Left ventricle myocardium inferior (tissue), 1 donor: ENCODE measurements around the gene BBIP1. TPM values are rescaled to one million over a fixed set of nuclear protein-coding genes. Genes with fewer than 3 reads are reported as not detected.

ENCODE experiments used
- DNase-seq: peaks from one replicate; pipeline ENCODE4 v3.0.0-alpha.2; 2020
- H3K27ac ChIP-seq: fragments of 200-600 bp; replicated peaks from 2 replicates; pipeline ENCODE4 v1.8.0; 2021
- H3K27me3 ChIP-seq: fragments of 200-600 bp; 2 replicates; pipeline ENCODE4 v1.8.0; 2021; ENCODE audit warnings: low read depth
- H3K36me3 ChIP-seq: fragments of 200-600 bp; 2 replicates; pipeline ENCODE4 v1.8.0; 2021
- H3K4me1 ChIP-seq: fragments of 200-600 bp; 2 replicates; pipeline ENCODE4 v1.8.0; 2021
- H3K4me3 ChIP-seq: fragments of 200-600 bp; 2 replicates; pipeline ENCODE4 v1.8.0; 2021; ENCODE audit warnings: mild to moderate bottlenecking, moderate library complexity
- H3K9me3 ChIP-seq: fragments of 200-600 bp; replicated peaks from 2 replicates; pipeline ENCODE4 v1.8.0; 2021
- intact Hi-C: fragments of 100-400 bp; cut with micrococcal nuclease; formaldehyde crosslinking; loops from one replicate; pipeline ENCODE4 v1.11.0; 2022
- total RNA-seq: library from RNA; stranded (reverse); fragmentation: NEBNext Ultra II Directional; extraction: Animal tissue kit (Norgen Biotek cat#: 25700); gene quantifications from one replicate; pipeline ENCODE4 v1.2.1, GENCODE V29; 2021
- TF ChIP-seq, protein P1 (sequence below): fragments of 200-600 bp; IDR thresholded peaks from 2 replicates; pipeline ENCODE4 v1.8.0; 2021; ENCODE audit warnings: antibody characterized with exemption, mild to moderate bottlenecking, borderline replicate concordance
- donor health status: DM: no; HTN: yes; CAD: no; lungs with severe emphysema.

The BBIP1 gene
- total RNA-seq, 1 donor from 2014 or later: 25.1 TPM

GRCh38 chr10:110872984-110873923, 45.7 kb downstream of the BBIP1 start:
- Histone ChIP-seq H3K27me3 (no peaks in the 10 kb centered on the region), H3K27ac (peak overlapping the region; percentile 98), H3K4me3 (peak overlapping the region; percentile 98), H3K9me3 (no peaks in the 10 kb centered on the region), H3K4me1 (peaks cover 68% of the 10 kb centered on the region), H3K36me3 (peaks cover 17% of the 10 kb centered on the region)
- intact Hi-C loops: no loop called here
- TF ChIP-seq, protein P1, sequence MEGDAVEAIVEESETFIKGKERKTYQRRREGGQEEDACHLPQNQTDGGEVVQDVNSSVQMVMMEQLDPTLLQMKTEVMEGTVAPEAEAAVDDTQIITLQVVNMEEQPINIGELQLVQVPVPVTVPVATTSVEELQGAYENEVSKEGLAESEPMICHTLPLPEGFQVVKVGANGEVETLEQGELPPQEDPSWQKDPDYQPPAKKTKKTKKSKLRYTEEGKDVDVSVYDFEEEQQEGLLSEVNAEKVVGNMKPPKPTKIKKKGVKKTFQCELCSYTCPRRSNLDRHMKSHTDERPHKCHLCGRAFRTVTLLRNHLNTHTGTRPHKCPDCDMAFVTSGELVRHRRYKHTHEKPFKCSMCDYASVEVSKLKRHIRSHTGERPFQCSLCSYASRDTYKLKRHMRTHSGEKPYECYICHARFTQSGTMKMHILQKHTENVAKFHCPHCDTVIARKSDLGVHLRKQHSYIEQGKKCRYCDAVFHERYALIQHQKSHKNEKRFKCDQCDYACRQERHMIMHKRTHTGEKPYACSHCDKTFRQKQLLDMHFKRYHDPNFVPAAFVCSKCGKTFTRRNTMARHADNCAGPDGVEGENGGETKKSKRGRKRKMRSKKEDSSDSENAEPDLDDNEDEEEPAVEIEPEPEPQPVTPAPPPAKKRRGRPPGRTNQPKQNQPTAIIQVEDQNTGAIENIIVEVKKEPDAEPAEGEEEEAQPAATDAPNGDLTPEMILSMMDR: no peak
- DNase-seq: no peak

GRCh38 chr10:110872145-110872983, 46.6 kb downstream of the BBIP1 start:
- Histone ChIP-seq H3K27ac (peak overlapping the region; percentile 98), H3K36me3 (peaks cover 16% of the 10 kb centered on the region), H3K4me3 (peak overlapping the region; percentile 98), H3K9me3 (no peaks in the 10 kb centered on the region), H3K4me1 (peaks cover 64% of the 10 kb centered on the region), H3K27me3 (no peaks in the 10 kb centered on the region)
- intact Hi-C loops: no loop called here
- peak; percentile 72 for DNase-seq
- TF ChIP-seq, protein P1: peak; percentile 30

DNA sequence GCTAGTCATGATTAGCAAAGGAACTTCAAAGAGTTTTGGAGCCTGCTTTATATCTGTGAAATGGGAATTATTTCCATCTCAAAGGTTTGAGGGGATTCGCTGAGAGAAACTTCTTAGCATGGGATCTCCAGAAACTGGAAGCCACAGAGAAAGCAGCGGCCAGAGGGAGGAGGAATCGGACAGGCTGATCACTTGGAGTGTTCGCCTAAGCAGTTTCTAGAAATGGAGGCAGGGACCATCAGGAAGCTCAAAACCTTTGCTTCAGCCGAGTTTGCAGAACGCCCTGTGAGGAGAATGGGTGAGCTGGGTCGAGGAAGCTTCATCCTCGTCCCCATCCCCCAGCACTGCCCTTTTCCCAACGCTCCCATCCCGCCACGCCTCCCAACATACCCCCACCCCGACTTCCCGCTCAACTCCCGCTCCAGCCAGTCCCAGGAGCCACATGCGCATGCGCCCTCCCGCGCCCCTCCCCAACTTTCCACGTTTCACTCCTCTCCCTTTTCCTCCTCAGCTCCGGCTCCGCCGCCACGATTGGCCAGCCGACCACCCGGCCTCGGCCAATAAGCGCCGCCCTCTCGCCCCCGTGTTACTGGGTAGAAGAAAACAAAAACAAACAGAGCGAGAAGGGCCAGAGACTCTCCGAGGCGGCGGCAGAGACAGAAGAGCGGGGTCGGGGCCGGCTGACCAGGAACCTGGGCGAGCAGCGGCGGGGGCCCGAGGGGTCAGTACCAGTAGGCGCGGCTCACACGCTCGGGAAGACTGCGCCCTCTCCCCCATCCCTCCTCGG, 47.5 kb downstream of the BBIP1 start, which contains the start of gene PDCD4:
TSS of gene PDCD4 (plus strand) at position 631 of the 787 bp plus-strand sequence. CDS start 4,100 bp downstream, outside the sequence.
- DNase-seq: peak; percentile 100
- TF ChIP-seq, protein P1: no peak
- H3K27me3 ChIP-seq: no peaks in the 10 kb centered on the region
- H3K27ac ChIP-seq: peak within 1 kb of the TSS; percentile 98
- peaks cover 57% of the 10 kb centered on the region for H3K4me1 ChIP-seq
- H3K9me3 ChIP-seq: no peaks in the 10 kb centered on the region
- intact Hi-C loops: no loop called here
- H3K4me3 ChIP-seq: peak within 1 kb of the TSS; percentile 98
- H3K36me3 ChIP-seq: peaks cover 7% of the 10 kb centered on the region

DNA sequence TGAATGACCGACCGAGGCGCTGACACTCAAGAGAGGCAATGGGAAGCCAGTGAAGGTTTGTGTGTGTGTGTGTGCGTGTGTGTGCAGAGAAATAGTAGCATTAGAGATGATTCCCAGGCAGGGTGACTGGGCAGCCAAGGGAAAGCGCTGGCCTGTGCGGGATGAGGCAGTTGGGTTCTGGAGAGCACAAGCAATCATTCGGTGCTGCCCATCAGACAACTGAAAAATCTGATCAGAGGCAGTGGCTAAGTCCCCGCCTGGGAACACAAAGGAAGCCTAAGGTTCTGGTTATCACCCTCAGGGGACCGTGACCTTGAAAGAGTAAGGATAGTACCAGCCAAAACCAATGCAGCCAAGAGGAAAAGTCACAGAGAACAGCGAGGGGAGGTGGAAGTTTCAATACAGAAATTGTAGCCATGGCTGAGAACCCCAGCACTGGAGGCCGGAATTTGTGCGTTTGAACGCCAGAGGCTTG, 48.1 kb downstream of the BBIP1 start:
- TF ChIP-seq, protein P1: no peak
- Histone ChIP-seq H3K27me3 (no peaks in the 10 kb centered on the region), H3K36me3 (peaks cover under 1% of the 10 kb centered on the region), H3K4me3 (peak overlapping the region; percentile 98), H3K9me3 (no peaks in the 10 kb centered on the region), H3K4me1 (peaks cover 51% of the 10 kb centered on the region), H3K27ac (peak overlapping the region; percentile 98)
- no peak for DNase-seq
- intact Hi-C loops: no loop called here
